Measurements from ENCODE around the gene SPAG5.

The SPAG5 gene

GRCh38 chr17:28538296-28538895 is 60.4 kb downstream of the SPAG5 start:
- DNase-seq = no peak

- DNase-seq = no peak
These were observed 61.6 kb downstream of the SPAG5 start for GRCh38 chr17:28537219-28537610.

GRCh38 chr17:28536532-28537218 is 62.1 kb downstream of the SPAG5 start:
- no peak for DNase-seq

- no peak for DNase-seq
These were observed 64.0 kb downstream of the SPAG5 start for GRCh38 chr17:28534740-28535375.

DNA sequence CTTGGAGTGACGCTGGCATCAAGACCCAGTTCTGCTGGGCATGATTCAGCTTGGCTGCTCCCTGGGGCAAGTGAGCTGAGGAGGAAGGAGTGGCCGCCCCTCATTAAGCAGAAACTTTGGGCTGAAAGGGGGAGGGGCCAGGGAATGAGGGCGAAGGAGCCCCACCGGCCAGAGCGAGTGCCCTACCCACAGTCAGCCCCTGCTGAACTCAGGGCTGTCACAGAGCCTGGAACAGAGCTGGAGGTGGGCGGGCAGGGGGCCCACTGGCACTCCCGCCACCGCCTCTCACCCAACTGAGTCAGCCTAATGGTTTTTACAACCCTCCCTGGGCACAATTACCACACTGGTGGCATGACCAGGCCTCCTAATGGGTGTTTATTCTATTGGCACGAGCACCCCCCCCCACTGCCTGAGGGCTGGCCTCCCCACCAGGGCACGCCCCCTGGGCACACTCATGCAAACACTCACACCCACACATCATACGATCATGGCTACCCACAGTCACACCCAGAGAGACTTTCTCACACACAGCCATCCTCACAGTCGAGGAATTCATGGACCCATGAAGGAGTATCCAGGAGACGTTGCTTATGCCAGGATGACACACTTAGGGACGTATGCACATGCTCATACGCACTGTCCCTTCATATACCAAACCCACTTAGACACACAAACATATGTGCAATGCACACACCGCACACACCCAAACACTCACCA is 65.6 kb downstream of the SPAG5 start:
- DNase-seq = no peak

GRCh38 chr17:28532050-28532960 is 66.5 kb downstream of the SPAG5 start:
- DNase-seq = no peak

DNA sequence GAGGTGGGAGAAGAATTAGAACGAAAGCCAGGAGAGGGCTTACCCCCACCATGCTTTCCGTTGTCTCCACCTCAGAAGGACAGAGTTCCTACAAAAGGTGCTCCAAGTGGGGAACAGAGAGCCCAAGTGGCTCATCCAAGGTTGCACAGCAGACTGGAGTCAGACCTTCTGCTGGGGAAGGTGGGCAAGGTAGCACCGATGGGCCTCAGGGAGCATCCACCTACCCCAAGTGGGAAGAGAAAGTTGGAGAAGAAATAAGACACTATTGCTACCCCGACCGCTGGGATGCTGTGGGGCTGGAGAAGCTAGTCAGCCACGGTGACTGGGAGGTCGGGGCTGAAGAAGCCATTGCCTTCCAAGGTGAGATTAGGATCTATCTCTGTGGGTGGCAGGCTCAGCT is 67.9 kb downstream of the SPAG5 start:
- DNase-seq = no peak

- DNase-seq = no peak
These were observed 68.6 kb downstream of the SPAG5 start for GRCh38 chr17:28530250-28530649.

DNA sequence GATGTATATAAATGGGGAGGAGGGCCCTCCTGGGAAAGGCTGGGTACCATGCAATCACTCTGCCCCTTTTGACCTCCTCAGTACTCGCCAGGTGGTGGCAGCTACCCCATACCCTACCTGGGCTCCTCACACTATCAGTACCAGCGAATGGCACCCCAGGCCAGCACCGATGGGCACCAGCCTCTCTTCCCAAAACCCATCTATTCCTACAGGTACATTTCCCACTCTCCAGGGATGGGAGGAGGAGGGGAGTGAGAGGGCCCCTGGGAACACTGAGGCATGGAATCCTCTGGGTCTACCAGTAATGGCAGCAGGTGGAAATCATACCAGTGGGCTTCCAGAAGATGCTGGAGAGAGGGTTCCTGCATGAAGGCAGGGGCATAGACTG is 69.8 kb downstream of the SPAG5 start:
- DNase-seq = no peak

GRCh38 chr17:28528327-28529012 is 70.4 kb downstream of the SPAG5 start:
- no peak for DNase-seq

DNA sequence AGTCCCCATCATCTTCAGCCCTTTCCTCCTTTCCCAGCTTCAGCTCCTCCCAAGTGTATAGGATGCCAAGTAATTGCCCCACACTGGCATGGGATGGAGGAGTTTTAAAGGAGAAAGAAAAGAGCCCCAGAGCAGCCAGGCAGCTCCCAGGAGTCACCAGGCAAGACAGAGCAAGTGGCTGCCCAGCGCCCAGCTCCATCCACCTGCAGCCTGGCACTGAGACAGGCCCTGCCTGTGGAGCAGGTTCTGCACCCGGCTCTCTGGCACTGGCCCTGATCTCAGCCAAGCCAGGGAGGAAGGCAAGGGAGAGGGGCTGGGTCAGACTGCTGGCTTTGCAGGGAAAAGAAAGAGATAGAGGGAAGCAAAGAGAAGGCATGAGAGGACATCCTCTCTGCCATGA is 71.0 kb downstream of the SPAG5 start:
- DNase-seq = no peak
